Prostate gland (tissue), 2 donors: ENCODE results near the gene DMWD. TPM values are rescaled to one million over a fixed set of nuclear protein-coding genes. Genes with fewer than 3 reads are reported as not detected.

Experiments used
- DNase-seq: peaks from one replicate; pipeline ENCODE4 v3.0.0-alpha.2; 2019; ENCODE audit warnings: low spot score
- H3K27ac ChIP-seq, 2 donors: fragments of 200-600 bp; sonication (generic); 2 replicates each; pipeline ENCODE4 v1.5.1; 2017 to 2019
- H3K27me3 ChIP-seq: fragments of 200-600 bp; sonication (generic); replicated peaks from 2 replicates; pipeline ENCODE4 v1.5.1; 2019; ENCODE audit not compliant: insufficient read depth
- H3K36me3 ChIP-seq, 2 donors: fragments of 200-600 bp; sonication (generic); 1 replicate in 1 of 2; 2 replicates in 1 of 2; pipeline versions ENCODE4 v1.5.1 to v1.8.1; 2017 to 2019
- H3K4me1 ChIP-seq: fragments of 200-600 bp; sonication (generic); replicated peaks from 2 replicates; pipeline ENCODE4 v1.5.1; 2019
- H3K4me3 ChIP-seq, 2 donors: fragments of 200-600 bp; sonication (generic); 2 replicates each; pipeline ENCODE4 v1.5.1; 2017 to 2019
- H3K9me3 ChIP-seq: fragments of 200-600 bp; sonication (generic); 2 replicates; pipeline ENCODE4 v1.5.1; 2017
- CTCF ChIP-seq, 4 experiments: fragments of 200-600 bp in 2 of 4; fragments of 450-650 bp in 2 of 4; sonication (generic) in 2 of 4; IDR thresholded peaks; 1 replicate in 3 of 4; 2 replicates in 1 of 4; pipeline ENCODE4 v1.5.1; 2016 to 2019; ENCODE audit warnings: antibody characterized with exemption in 4 of 4, mild to moderate bottlenecking in 2 of 4, moderate library complexity in 2 of 4
- POLR2A ChIP-seq: fragments of 450-650 bp; IDR thresholded peaks from one replicate; pipeline ENCODE4 v1.6.1; 2016; ENCODE audit warnings: antibody characterized with exemption, mild to moderate bottlenecking
- POLR2AphosphoS5 ChIP-seq: sonication (generic); formaldehyde crosslinking; IDR thresholded peaks from one replicate; pipeline ENCODE4 v1.6.1; 2017; ENCODE audit warnings: antibody characterized with exemption
- WGBS: methylation state at CpG from one replicate; pipeline ENCODE4 v1.1.5; 2018; 5-methylcytosine and 5-hydroxymethylcytosine counted together
- intact Hi-C: fragments of 100-400 bp; cut with DNase I; formaldehyde crosslinking; loops from one replicate; pipeline ENCODE4 v1.14.2; 2022
- total RNA-seq, 2 donors: library from RNA; depleted of rRNA; stranded (reverse); fragments of >200 nt; gene quantifications; one replicate each; pipeline ENCODE4 v1.1.0, GENCODE V29; 2016

DMWD gene
- total RNA-seq, 2 donors from 2014 or later, result 35.5 to 96.7 TPM

GRCh38 chr19:45809643-45810159 is 17.1 kb upstream of the DMWD start:
- no peak overlapping the region for H3K27ac ChIP-seq
- no peak for DNase-seq
- intact Hi-C loops, result no loop called here
- TF ChIP-seq POLR2A, result no peak
- TF ChIP-seq CTCF (IDR thresholded peaks at IDR 0.05), result no peak
- TF ChIP-seq POLR2AphosphoS5, result no peak
- WGBS, result 48% methylated on average over 7 of the region's 7 CpGs
- H3K4me3 ChIP-seq, result no peak overlapping the region
- H3K4me1 ChIP-seq, result no peaks in the 10 kb centered on the region
- H3K27me3 ChIP-seq, result no peaks in the 10 kb centered on the region
- H3K36me3 ChIP-seq, result no peaks in the 10 kb centered on the region
- H3K9me3 ChIP-seq, result no peaks in the 10 kb centered on the region

DNA sequence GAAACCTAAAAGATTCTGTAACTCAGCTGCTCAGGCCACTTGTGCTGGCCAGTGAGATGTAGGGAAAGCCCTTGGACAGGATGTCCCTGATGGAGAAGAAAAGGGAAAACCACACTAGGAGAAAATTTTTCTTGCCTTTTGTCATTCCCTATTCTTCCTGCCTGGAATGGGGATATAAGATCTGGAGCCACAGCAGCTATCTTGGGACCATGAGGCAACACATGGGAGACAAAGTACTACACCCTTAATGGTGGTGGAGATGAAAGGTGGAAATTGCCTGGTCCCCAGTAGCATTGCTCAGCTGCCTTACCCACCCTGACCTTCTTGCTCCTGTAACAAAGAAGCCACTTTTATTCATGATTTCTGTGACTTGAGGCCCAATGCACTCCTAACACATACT is 13.1 kb upstream of the DMWD start:
- Histone ChIP-seq H3K4me3 (no peak overlapping the region), H3K9me3 (no peaks in the 10 kb centered on the region), H3K27me3 (no peaks in the 10 kb centered on the region), H3K4me1 (no peaks in the 10 kb centered on the region), H3K27ac (no peak overlapping the region), H3K36me3 (no peaks in the 10 kb centered on the region)
- DNase-seq, result no peak
- TF ChIP-seq POLR2AphosphoS5, result no peak
- TF ChIP-seq CTCF (IDR thresholded peaks at IDR 0.05), result no peak
- no peak for TF ChIP-seq POLR2A
- intact Hi-C loops, result no loop called here

DNA sequence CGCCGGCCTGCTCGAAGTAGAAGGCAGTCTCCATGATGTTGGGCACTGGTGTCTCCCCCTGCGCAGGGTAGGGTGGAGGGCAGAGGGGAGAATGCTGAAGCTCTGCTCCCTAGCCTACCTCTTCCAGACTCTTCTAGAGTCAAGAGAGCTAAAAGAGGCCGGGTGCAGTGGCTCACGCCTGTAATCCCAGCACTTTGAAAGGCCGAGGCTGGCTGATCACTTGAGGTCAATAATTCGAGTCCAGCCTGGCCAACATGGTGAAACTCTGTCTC is 12.2 kb upstream of the DMWD start:
- H3K4me1 ChIP-seq, result no peaks in the 10 kb centered on the region
- H3K9me3 ChIP-seq, result no peaks in the 10 kb centered on the region
- no peaks in the 10 kb centered on the region for H3K36me3 ChIP-seq
- 90% methylated on average over 8 of the region's 8 CpGs for WGBS
- no peaks in the 10 kb centered on the region for H3K27me3 ChIP-seq
- intact Hi-C loops, result no loop called here
- no peak overlapping the region for H3K27ac ChIP-seq
- DNase-seq, result no peak
- TF ChIP-seq POLR2A, result no peak
- TF ChIP-seq CTCF (IDR thresholded peaks at IDR 0.05), result no peak
- no peak for TF ChIP-seq POLR2AphosphoS5
- no peak overlapping the region for H3K4me3 ChIP-seq

- intact Hi-C loops, result no loop called here
- H3K4me3 ChIP-seq, result no peak overlapping the region
- no peaks in the 10 kb centered on the region for H3K36me3 ChIP-seq
- TF ChIP-seq POLR2AphosphoS5, result no peak
- TF ChIP-seq POLR2A, result no peak
- no peak for TF ChIP-seq CTCF (IDR thresholded peaks at IDR 0.05)
- no peaks in the 10 kb centered on the region for H3K27me3 ChIP-seq
- 87% methylated on average over 50 of the region's 57 CpGs for WGBS
- no peaks in the 10 kb centered on the region for H3K9me3 ChIP-seq
- DNase-seq, result no peak
- H3K4me1 ChIP-seq, result no peaks in the 10 kb centered on the region
- H3K27ac ChIP-seq, result no peak overlapping the region
Observed at GRCh38 chr19:45804140-45804958, 11.7 kb upstream of the DMWD start.

DNA sequence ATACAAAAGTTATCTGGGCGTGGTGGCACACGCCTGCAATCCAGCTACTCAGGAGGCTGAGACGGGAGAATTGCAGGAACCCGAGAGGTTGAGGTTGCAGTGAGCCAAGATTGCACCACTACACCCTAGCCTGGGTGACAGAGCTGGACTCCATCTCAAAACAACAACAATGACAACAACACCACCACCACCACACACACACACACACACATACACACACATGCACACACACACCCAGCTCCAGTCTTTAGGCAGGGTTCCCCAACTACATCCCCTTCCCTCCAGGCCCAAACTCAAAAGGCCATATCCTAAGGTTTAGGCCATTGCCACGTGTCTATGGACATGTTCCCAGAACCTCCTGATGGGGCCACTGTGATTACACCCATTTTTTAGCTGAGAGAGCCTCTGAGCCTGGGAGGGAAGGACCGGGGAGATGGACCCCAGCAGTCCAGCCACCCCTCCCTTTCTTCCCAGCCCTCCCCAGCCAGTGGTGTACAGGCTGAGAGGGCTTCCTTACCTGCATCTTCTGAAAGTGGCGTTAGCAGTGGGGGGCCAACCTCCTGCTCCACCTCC is 9.0 kb upstream of the DMWD start:
- intact Hi-C loops, result no loop called here
- no peaks in the 10 kb centered on the region for H3K36me3 ChIP-seq
- no peak overlapping the region for H3K4me3 ChIP-seq
- WGBS, result 88% methylated on average over 7 of the region's 7 CpGs
- no peak overlapping the region for H3K27ac ChIP-seq
- no peak for DNase-seq
- no peak for TF ChIP-seq POLR2A
- TF ChIP-seq POLR2AphosphoS5, result no peak
- TF ChIP-seq CTCF (IDR thresholded peaks at IDR 0.05), result no peak
- H3K27me3 ChIP-seq, result no peaks in the 10 kb centered on the region
- no peaks in the 10 kb centered on the region for H3K9me3 ChIP-seq
- no peaks in the 10 kb centered on the region for H3K4me1 ChIP-seq
